ENCODE data around the gene DIS3L2.
A peak's percentile ranks its signal among the peaks of the same experiment; 100 is the strongest.
"Not testable (repeated sequence)": the region's sequence is repeated elsewhere in the genome, so short reads cannot be mapped to it uniquely, and the experiment has no call there.

Gene DIS3L2

GRCh38 chr2:232308986-232309385, 347.5 kb downstream of the DIS3L2 start:
- DNase-seq, result no peak

GRCh38 chr2:232309592-232309991, 348.1 kb downstream of the DIS3L2 start:
- DNase-seq, result peak in 1 of 5 donors; percentile 66

DNA sequence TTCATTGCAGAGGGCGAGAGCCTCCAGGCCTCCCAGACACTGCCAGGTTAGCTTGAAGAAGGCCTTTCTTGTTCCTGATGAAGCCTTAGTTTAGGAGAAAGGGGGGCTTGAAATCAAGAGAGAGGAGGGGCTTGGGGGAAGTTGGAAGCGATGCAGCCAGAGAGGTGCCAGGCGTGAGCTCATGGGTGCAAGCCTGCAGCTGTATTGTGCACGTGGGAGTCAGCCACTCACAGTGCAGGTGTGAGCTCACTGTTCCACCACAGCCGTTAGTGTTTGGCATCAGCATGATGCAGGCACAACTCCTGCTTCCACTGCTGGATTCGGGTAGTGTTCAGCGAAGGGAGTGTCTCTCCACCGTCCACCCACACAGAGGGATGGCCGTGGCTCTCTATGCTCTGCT, 348.6 kb downstream of the DIS3L2 start:
- DNase-seq, result peak in 1 of 5 donors; percentile 66

DNA sequence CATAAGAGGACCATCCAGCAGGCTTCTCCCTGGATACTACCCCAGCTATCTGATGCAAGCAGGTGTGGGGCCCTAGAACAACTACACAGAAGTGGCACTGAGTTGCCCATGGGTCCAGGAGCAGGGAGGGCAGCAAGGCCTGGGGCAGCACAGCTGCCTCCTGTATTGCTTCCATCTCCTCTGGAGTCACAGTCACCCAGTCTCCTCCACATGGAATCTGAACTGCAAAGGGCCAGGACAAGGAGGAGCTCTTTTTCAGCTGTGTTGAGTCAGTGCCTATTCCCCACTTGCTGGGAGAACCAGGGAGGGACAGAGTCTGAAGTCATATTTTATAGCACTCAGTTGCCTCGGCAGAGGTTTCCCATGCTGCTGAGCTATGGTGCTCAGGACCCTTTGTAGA, 349.2 kb downstream of the DIS3L2 start:
- DNase-seq, result no peak

GRCh38 chr2:232313645-232314044, 352.1 kb downstream of the DIS3L2 start:
- not testable (repeated sequence) for DNase-seq

DNA sequence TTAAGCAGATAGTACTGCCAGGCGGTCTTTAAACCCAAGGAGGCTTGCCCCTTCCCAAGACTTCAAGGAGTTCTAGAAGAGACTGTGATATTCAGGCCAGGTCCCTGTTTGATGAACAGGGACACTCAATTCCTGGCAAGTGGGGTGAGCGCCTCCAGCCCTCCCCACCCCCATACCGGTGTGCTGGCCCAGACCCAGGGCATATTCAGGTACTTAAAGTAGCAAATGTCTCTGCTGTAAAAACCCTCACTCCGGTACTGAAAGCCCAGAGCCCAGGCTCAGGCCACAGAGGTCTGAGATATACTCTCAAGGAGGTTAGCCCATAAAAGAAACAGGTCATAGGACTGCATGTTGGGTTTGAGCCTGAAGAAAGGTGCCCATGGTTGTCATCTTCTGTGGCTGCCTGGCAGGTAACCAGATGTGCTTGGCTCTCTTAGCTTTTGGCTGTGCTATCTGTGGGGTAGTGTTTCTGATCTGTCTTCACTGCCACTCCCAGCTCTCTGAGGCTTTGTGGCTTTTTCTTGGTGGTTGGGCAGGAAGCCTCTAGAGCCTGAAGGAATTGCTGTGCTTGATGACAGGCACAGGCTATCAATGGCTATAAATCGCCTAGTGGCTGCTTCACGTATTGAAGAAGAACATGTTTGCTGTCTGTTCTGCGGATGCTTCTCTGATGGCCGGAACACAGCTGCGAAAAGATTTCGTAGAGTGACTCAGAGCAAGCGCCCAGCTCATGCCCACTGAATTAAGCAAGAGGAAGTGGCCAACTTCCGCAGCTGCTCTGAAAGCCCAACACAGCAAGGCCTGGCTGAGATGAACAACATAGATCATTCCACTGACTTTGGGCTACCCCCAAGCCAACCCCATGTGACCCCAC, 353.8 kb downstream of the DIS3L2 start:
- peak; percentile 37 to 97 (median 41) for DNase-seq

GRCh38 chr2:232315923-232316299, 354.4 kb downstream of the DIS3L2 start:
- DNase-seq, result no peak

- no peak for DNase-seq
Observed at GRCh38 chr2:232316461-232317330, 355.2 kb downstream of the DIS3L2 start.

DNA sequence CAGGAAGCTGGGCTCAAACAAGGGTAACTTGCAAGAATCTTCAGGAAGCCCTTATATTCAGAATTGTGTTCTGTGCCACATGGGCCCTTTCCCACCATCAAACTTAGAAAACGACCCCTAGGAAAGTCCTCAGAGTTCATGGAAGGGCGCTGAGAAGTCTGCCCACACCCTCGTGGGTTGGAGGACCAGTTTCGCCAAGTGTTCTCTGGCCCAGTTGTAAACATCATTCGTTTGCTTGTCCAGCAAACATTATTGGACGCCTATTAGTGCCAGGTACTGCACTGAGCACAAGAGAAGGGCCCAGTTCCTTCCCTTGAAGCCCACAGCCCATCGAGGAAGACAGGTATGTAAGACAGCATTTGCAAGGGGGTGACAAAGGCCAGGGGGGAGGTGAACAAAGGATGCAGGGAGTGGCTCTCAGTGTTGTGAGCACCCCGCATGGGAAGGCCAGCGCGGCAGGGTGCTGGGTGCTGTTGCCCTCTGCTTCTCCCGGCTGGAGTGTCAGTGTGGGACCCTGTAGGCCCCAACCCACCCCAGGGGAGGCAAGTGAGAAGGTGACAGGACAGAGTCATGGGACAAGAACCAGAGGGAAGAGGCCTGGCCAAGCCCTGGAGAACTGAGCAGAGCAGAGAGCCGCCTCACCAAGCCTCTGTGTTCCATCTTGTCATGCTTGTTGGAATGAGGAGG, 356.8 kb downstream of the DIS3L2 start:
- no peak for DNase-seq

- no peak for DNase-seq
Observed at GRCh38 chr2:232319067-232319802, 357.7 kb downstream of the DIS3L2 start.

GRCh38 chr2:232319803-232320442, 358.4 kb downstream of the DIS3L2 start:
- DNase-seq, result no peak

- no peak for DNase-seq
Observed at GRCh38 chr2:232320443-232320803, 358.9 kb downstream of the DIS3L2 start.

GRCh38 chr2:232321156-232321816, 359.8 kb downstream of the DIS3L2 start:
- DNase-seq, result peak in 3 of 5 donors; percentile 19 to 88 (median 39)

GRCh38 chr2:232321817-232322559, 360.5 kb downstream of the DIS3L2 start:
- no peak for DNase-seq

DNA sequence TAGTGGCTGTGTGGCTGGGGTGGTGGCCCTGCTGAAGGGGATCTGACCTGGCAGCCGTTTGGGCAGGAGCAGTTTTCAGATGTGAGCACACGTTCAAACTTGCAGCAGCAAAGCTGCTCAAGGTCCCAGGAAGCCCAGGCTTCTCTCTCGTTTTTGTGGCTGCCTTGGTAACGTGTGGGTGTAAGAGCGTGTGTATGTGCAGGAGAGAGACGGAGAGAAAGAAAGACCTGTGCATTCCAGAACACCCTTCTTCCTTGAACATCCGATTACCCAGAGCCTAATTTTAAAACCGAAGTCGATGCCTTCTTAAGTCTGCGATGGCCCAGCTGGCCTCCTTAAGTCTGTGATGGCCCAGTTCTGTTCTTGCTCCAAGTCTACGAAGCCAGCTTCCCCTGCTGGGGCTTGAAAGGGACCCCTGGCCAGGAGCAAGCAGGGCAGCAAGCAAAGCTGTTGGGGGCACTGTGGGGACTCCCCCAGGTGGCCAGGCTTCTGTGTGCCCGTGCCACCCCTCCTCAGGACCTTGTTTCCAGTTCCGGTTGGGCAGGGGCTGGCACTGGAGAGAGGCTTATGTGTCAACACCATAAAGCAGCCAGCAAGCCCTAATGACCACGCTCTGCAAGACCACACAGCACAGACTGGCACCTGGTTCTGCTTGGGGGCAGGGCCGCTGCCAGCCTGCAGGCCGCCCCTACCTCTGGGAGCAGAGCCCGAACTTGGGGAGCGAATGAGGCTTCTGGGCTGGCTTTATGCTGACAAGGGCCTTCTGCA, 361.2 kb downstream of the DIS3L2 start:
- DNase-seq, result no peak

- DNase-seq, result no peak
Observed at GRCh38 chr2:232323328-232323650, 361.8 kb downstream of the DIS3L2 start.

GRCh38 chr2:232323967-232324366, 362.5 kb downstream of the DIS3L2 start:
- DNase-seq, result not testable (repeated sequence)

DNA sequence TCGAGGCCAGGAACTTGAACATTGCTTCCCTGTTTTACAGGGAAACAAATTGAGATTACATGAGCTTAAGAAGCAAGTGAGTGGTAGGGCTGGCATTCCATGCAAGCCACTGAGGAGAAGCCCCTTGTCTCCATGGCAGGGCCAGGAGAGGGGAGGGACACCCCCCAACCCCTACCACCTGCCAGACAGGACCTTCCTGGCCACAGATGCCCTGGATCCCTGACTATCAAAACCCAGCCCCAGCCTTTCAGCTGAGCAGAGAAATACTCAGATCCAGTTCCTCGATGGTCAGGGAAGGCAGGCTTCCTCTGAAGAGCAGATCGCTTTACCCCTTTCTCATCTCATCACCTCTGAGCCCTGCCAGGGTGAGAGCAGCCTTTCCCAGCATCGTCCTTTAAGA, 363.3 kb downstream of the DIS3L2 start:
- no peak for DNase-seq

DNA sequence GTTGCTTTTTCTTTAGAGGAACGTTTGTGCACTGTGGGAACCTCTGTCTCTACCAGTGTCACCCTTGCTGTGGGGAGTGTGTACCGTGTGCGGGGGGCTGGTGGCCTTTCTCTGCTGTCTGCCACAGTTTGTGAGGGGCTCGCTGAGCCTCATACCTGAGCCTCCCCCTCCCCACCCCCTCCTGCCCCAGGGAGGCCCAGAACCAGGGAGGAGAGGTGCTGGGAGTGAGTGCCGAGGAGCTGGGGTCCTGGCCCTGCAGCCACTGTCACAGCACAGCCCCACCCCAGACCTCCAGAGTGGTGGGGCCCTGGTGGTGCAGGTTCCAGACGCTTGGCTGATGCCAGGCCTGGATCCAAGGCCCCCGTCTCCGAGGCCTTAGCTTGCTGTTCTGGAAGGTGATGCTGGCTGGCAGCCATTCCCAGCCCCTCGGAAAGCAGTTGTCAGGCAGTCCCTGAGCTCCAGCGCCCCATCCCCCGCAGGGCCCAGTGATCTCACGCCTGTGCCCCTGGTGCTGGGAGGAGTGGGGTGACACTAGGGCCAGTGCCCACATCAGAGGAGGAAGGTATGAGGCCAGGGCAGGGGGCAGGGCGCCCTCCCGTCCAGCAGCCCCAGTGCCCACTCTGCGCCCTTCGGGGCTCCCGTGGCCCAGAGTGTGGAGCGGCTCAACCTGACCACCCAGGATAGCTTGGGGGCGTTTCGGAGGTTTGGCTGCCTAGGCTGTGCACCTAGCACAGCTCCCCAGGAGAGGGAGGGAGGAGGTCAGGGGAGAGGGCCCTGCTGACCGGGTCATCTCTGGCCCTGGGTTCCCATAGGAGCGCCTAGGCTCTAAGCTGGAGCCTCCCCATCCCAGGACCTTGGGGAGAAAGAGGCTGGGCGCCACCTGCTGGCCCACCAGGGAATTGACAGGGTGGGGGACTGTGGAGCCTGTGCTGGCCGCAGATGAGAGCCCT, 364.1 kb downstream of the DIS3L2 start:
- peak in 1 of 5 donors; percentile 37 for DNase-seq
